Mucosa of rectum (tissue), 2 donors: ENCODE measurements around the gene LMF2.

Source experiments
- H3K27ac ChIP-seq, 2 donors: one replicate each; pipeline ENCODE4 v1.7.0; 2013; ENCODE audit warnings: inconsistent platforms in 2 of 2, low read depth in 2 of 2, low read length in 2 of 2
- H3K27me3 ChIP-seq, 2 donors: one replicate each; pipeline ENCODE4 v1.7.0; 2013; ENCODE audit warnings: low read length in 2 of 2; ENCODE audit not compliant: control insufficient read depth in 2 of 2, insufficient read depth in 2 of 2
- H3K36me3 ChIP-seq, 2 donors: one replicate each; pipeline ENCODE4 v1.7.0; 2013; ENCODE audit warnings: low read length in 2 of 2; ENCODE audit not compliant: control insufficient read depth in 2 of 2, insufficient read depth in 2 of 2
- H3K4me1 ChIP-seq, 2 donors: one replicate each; pipeline ENCODE4 v1.7.0; 2013; ENCODE audit warnings: low read length in 2 of 2, mild to moderate bottlenecking in 1 of 2; ENCODE audit not compliant: control insufficient read depth in 2 of 2, insufficient read depth in 2 of 2
- H3K4me3 ChIP-seq, 2 donors: one replicate each; pipeline ENCODE4 v1.7.0; 2013; ENCODE audit warnings: low read length in 2 of 2
- H3K9ac ChIP-seq, 2 donors: one replicate each; pipeline ENCODE4 v1.7.0; 2013; ENCODE audit warnings: low read length in 2 of 2, low read depth in 1 of 2, mild to moderate bottlenecking in 1 of 2
- H3K9me3 ChIP-seq, 2 donors: one replicate each; pipeline ENCODE4 v1.7.0; 2013; ENCODE audit warnings: low read length in 2 of 2; ENCODE audit not compliant: control insufficient read depth in 2 of 2
- donor health status: healthy.
- donor health status: Normal muscosa, but diverticular disease.

LMF2 gene

GRCh38 chr22:50471962-50472361 is 35.5 kb downstream of the LMF2 start:
- Histone ChIP-seq H3K4me3 (no peak overlapping the region), H3K9me3 (no peaks in the 10 kb centered on the region), H3K9ac (peak overlapping the region; percentile 49 to 56), H3K4me1 (peaks cover 58 to 59% of the 10 kb centered on the region in 2 donors), H3K27ac (peak overlapping the region in 1 of 2 donors; percentile 95), H3K27me3 (no peaks in the 10 kb centered on the region), H3K36me3 (peaks cover 5 to 11% of the 10 kb centered on the region in 2 donors)

- Histone ChIP-seq H3K36me3 (peaks cover 11 to 18% of the 10 kb centered on the region in 2 donors), H3K4me3 (no peak overlapping the region), H3K27ac (peak overlapping the region; percentile 90 to 95), H3K27me3 (no peaks in the 10 kb centered on the region), H3K9me3 (no peaks in the 10 kb centered on the region), H3K9ac (peak overlapping the region; percentile 49 to 52), H3K4me1 (peaks cover 58 to 59% of the 10 kb centered on the region in 2 donors)
Observed at GRCh38 chr22:50471197-50471847, 36.2 kb downstream of the LMF2 start.

- no peaks in the 10 kb centered on the region for H3K27me3 ChIP-seq
- H3K36me3 ChIP-seq: peaks cover 19 to 26% of the 10 kb centered on the region in 2 donors
- peak overlapping the region; percentile 37 to 44 for H3K4me3 ChIP-seq
- peak overlapping the region; percentile 49 to 52 for H3K9ac ChIP-seq
- H3K27ac ChIP-seq: peak overlapping the region; percentile 90 to 95
- no peaks in the 10 kb centered on the region for H3K9me3 ChIP-seq
- H3K4me1 ChIP-seq: peaks cover 57 to 58% of the 10 kb centered on the region in 2 donors
Observed at GRCh38 chr22:50470491-50470890, 37.0 kb downstream of the LMF2 start.

- Histone ChIP-seq H3K36me3 (peaks cover 26 to 35% of the 10 kb centered on the region in 2 donors), H3K27ac (peak overlapping the region; percentile 90 to 95), H3K9ac (peak overlapping the region; percentile 55 to 63)
Observed at GRCh38 chr22:50469377-50470305, 37.9 kb downstream of the LMF2 start.

GRCh38 chr22:50468626-50469025 is 38.9 kb downstream of the LMF2 start:
- no peak overlapping the region for H3K9ac ChIP-seq
- no peaks in the 10 kb centered on the region for H3K27me3 ChIP-seq
- H3K27ac ChIP-seq: peak overlapping the region; percentile 90 to 95
- no peak overlapping the region for H3K4me3 ChIP-seq
- peaks cover 49% of the 10 kb centered on the region in 2 donors for H3K4me1 ChIP-seq
- H3K36me3 ChIP-seq: peaks cover 37 to 44% of the 10 kb centered on the region in 2 donors
- H3K9me3 ChIP-seq: no peaks in the 10 kb centered on the region

More at GRCh38 chr22:50469377-50470305, 37.9 kb downstream of the LMF2 start:
- no peaks in the 10 kb centered on the region for H3K27me3 ChIP-seq
- H3K4me3 ChIP-seq: peak overlapping the region in 1 of 2 donors; percentile 44
- no peaks in the 10 kb centered on the region for H3K9me3 ChIP-seq
- H3K4me1 ChIP-seq: peaks cover 53 to 55% of the 10 kb centered on the region in 2 donors

- no peak overlapping the region for H3K4me3 ChIP-seq
- no peak overlapping the region for H3K9ac ChIP-seq
- no peaks in the 10 kb centered on the region for H3K27me3 ChIP-seq
- peak overlapping the region in 1 of 2 donors; percentile 95 for H3K27ac ChIP-seq
- H3K9me3 ChIP-seq: no peaks in the 10 kb centered on the region
- H3K36me3 ChIP-seq: peaks cover 42 to 50% of the 10 kb centered on the region in 2 donors
- H3K4me1 ChIP-seq: peaks cover 41 to 42% of the 10 kb centered on the region in 2 donors
Observed at GRCh38 chr22:50467773-50468440, 39.6 kb downstream of the LMF2 start.

- H3K4me3 ChIP-seq: no peak overlapping the region
- no peaks in the 10 kb centered on the region for H3K27me3 ChIP-seq
- no peaks in the 10 kb centered on the region for H3K9me3 ChIP-seq
- no peak overlapping the region for H3K9ac ChIP-seq
- H3K27ac ChIP-seq: no peak overlapping the region
- peaks cover 36% of the 10 kb centered on the region in 2 donors for H3K4me1 ChIP-seq
- H3K36me3 ChIP-seq: peaks cover 48 to 53% of the 10 kb centered on the region in 2 donors
Observed at GRCh38 chr22:50467341-50467740, 40.2 kb downstream of the LMF2 start.

GRCh38 chr22:50465066-50465930 is 42.2 kb downstream of the LMF2 start:
- peaks cover 68 to 70% of the 10 kb centered on the region in 2 donors for H3K36me3 ChIP-seq
- H3K4me3 ChIP-seq: no peak overlapping the region

GRCh38 chr22:50464451-50464850 is 43.1 kb downstream of the LMF2 start:
- Histone ChIP-seq H3K36me3 (peaks cover 75 to 76% of the 10 kb centered on the region in 2 donors), H3K27ac (no peak overlapping the region), H3K4me3 (no peak overlapping the region), H3K27me3 (no peaks in the 10 kb centered on the region), H3K9me3 (no peaks in the 10 kb centered on the region), H3K9ac (no peak overlapping the region), H3K4me1 (peaks cover 7 to 10% of the 10 kb centered on the region in 2 donors)

More at GRCh38 chr22:50465066-50465930, 42.2 kb downstream of the LMF2 start:
- Histone ChIP-seq H3K27ac (no peak overlapping the region), H3K9ac (no peak overlapping the region), H3K9me3 (no peaks in the 10 kb centered on the region), H3K27me3 (no peaks in the 10 kb centered on the region), H3K4me1 (peaks cover 15 to 17% of the 10 kb centered on the region in 2 donors)
